ENCODE results near the gene GEMIN5.
"Not testable (repeated sequence)": the region's sequence is repeated elsewhere in the genome, so short reads cannot be mapped to it uniquely, and the experiment has no call there.

The GEMIN5 gene

GRCh38 chr5:154937718-154938466 lies at the start of gene GEMIN5:
GEMIN5 (minus strand) TSS chr5:154938211; CDS start chr5:154938133, 78 bp downstream.
- TF ChIP-seq CTCF (IDR thresholded peaks at IDR 0.05; ENCODE audit: control extremely low read depth, extremely low read depth, low read depth, missing control alignments): no peak
- ChIA-PET POLR2A (interaction anchor here (1.2 kb wide), 1 partner anchor 10 kb away, joined by 3 read pairs; no protein-coding TSS in a partner anchor), CTCF (interaction anchor here (0.6 to 1.8 kb wide), 6 partner anchors 10 to 150 kb away, joined by 3 to 7 read pairs (median 3); no protein-coding TSS in a partner anchor)
- DNase-seq (ENCODE audit: extremely low spot score): peak; percentile 94

GRCh38 chr5:154986151-154986550 lies 48.1 kb upstream of the GEMIN5 start:
- TF ChIP-seq CTCF (IDR thresholded peaks at IDR 0.05; ENCODE audit: control extremely low read depth, extremely low read depth, low read depth, missing control alignments): no peak
- CTCF ChIA-PET: interaction anchor here (1.2 kb wide), 1 partner anchor 10 kb away, joined by 3 read pairs; no protein-coding TSS in a partner anchor
- DNase-seq (ENCODE audit: extremely low spot score): no peak
- POLR2A ChIA-PET: no interaction called here

- ChIA-PET POLR2A (no interaction called here), CTCF (interaction anchor here (1.0 to 1.4 kb wide), 5 partner anchors 12 to 43 kb away, joined by 3 to 10 read pairs (median 3); no protein-coding TSS in a partner anchor)
- no peak for TF ChIP-seq CTCF (IDR thresholded peaks at IDR 0.05; ENCODE audit: control extremely low read depth, extremely low read depth, low read depth, missing control alignments)
- DNase-seq (ENCODE audit: extremely low spot score): no peak
Observed at GRCh38 chr5:154984946-154985516, 47.0 kb upstream of the GEMIN5 start.

GRCh38 chr5:154978294-154978693 lies 40.3 kb upstream of the GEMIN5 start:
- POLR2A ChIA-PET; CTCF ChIA-PET; DNase-seq (ENCODE audit: extremely low spot score): not testable (repeated sequence)

GRCh38 chr5:154977409-154977808 lies 39.4 kb upstream of the GEMIN5 start:
- DNase-seq (ENCODE audit: extremely low spot score): no peak
- TF ChIP-seq CTCF (IDR thresholded peaks at IDR 0.05; ENCODE audit: control extremely low read depth, extremely low read depth, low read depth, missing control alignments): no peak

GRCh38 chr5:154976082-154976481 lies 38.1 kb upstream of the GEMIN5 start:
- CTCF ChIA-PET: interaction anchor here (1.4 kb wide), 1 partner anchor 30 kb away, joined by 3 read pairs; no protein-coding TSS in a partner anchor
- POLR2A ChIA-PET; DNase-seq (ENCODE audit: extremely low spot score): not testable (repeated sequence)

More at GRCh38 chr5:154977409-154977808, 39.4 kb upstream of the GEMIN5 start:
- POLR2A ChIA-PET: no interaction called here
- CTCF ChIA-PET: interaction anchor here (1.0 kb wide), 1 partner anchor 9 kb away, joined by 3 read pairs; no protein-coding TSS in a partner anchor

- DNase-seq (ENCODE audit: extremely low spot score): no peak
- peak; percentile 37 for TF ChIP-seq CTCF (IDR thresholded peaks at IDR 0.05; ENCODE audit: control extremely low read depth, extremely low read depth, low read depth, missing control alignments)
- CTCF ChIA-PET: interaction anchor here (1.0 to 3.2 kb wide), 8 partner anchors 11 to 49 kb away, joined by 3 to 11 read pairs (median 4); no protein-coding TSS in a partner anchor
- POLR2A ChIA-PET: no interaction called here
Observed at GRCh38 chr5:154972476-154973080, 34.6 kb upstream of the GEMIN5 start.

Data from GM10248 (cell line).